ENCODE measurements around the gene MT1E. TPM values are rescaled to one million over a fixed set of nuclear protein-coding genes. Genes with fewer than 3 reads are reported as not detected.
"Not testable (repeated sequence)": the region's sequence is repeated elsewhere in the genome, so short reads cannot be mapped to it uniquely, and the experiment has no call there.

Gene MT1E
- polyA plus RNA-seq, 4 donors = 75.0 to 194 (median 119) TPM

GRCh38 chr16:56672171-56672570 is 46.6 kb downstream of the MT1E start:
- WGBS, 3 donors = 86 to 95% (median 89%) methylated on average over 3 of the region's 3 CpGs
- peaks cover 0 to 49% (median 19%) of the 10 kb centered on the region in 3 donors for H3K27me3 ChIP-seq (ENCODE audit: control insufficient read depth in 3 of 3, insufficient read depth in 3 of 3, low read length in 3 of 3)
- not testable (repeated sequence) for DNase-seq; FAIRE-seq; H3K9me3 ChIP-seq (ENCODE audit: control insufficient read depth in 2 of 2, insufficient read depth in 1 of 2, low read depth in 1 of 2, low read length in 1 of 2); H3K27ac ChIP-seq (ENCODE audit: low read depth in 1 of 3, low read length in 2 of 3); H3K36me3 ChIP-seq (ENCODE audit: control insufficient read depth in 3 of 3, insufficient read depth in 2 of 3, low read depth in 1 of 3, low read length in 3 of 3); H3K4me3 ChIP-seq (ENCODE audit: low read depth in 1 of 3, low read length in 3 of 3)
- H3K4me1 ChIP-seq (ENCODE audit: control insufficient read depth in 3 of 3, insufficient read depth in 2 of 3, low read depth in 1 of 3, low read length in 2 of 3) = peaks cover 0 to 21% (median 0%) of the 10 kb centered on the region in 3 donors

GRCh38 chr16:56672761-56673536 is 47.4 kb downstream of the MT1E start:
- FAIRE-seq = no peak
- H3K27me3 ChIP-seq (ENCODE audit: control insufficient read depth in 3 of 3, insufficient read depth in 3 of 3, low read length in 3 of 3) = peaks cover 0 to 44% (median 19%) of the 10 kb centered on the region in 3 donors

GRCh38 chr16:56673921-56674320 is 48.3 kb downstream of the MT1E start:
- WGBS, 3 donors = 31 to 43% (median 38%) methylated on average over 12 of the region's 12 CpGs
- peaks cover 0 to 3% (median 0%) of the 10 kb centered on the region in 3 donors for H3K36me3 ChIP-seq (ENCODE audit: control insufficient read depth in 3 of 3, insufficient read depth in 2 of 3, low read depth in 1 of 3, low read length in 3 of 3)
- H3K27me3 ChIP-seq (ENCODE audit: control insufficient read depth in 3 of 3, insufficient read depth in 3 of 3, low read length in 3 of 3) = peaks cover 0 to 35% (median 14%) of the 10 kb centered on the region in 3 donors
- no peak overlapping the region for H3K27ac ChIP-seq (ENCODE audit: low read depth in 1 of 3, low read length in 2 of 3)
- no peak overlapping the region for H3K4me3 ChIP-seq (ENCODE audit: low read depth in 1 of 3, low read length in 3 of 3)
- no peaks in the 10 kb centered on the region for H3K9me3 ChIP-seq (ENCODE audit: control insufficient read depth in 2 of 2, insufficient read depth in 1 of 2, low read depth in 1 of 2, low read length in 1 of 2)
- peaks cover 0 to 12% (median 0%) of the 10 kb centered on the region in 3 donors for H3K4me1 ChIP-seq (ENCODE audit: control insufficient read depth in 3 of 3, insufficient read depth in 2 of 3, low read depth in 1 of 3, low read length in 2 of 3)
- DNase-seq = peak; percentile 54 to 59
- FAIRE-seq = no peak

More at GRCh38 chr16:56672761-56673536, 47.4 kb downstream of the MT1E start:
- no peak overlapping the region for H3K4me3 ChIP-seq (ENCODE audit: low read depth in 1 of 3, low read length in 3 of 3)
- DNase-seq = no peak
- no peaks in the 10 kb centered on the region for H3K9me3 ChIP-seq (ENCODE audit: control insufficient read depth in 2 of 2, insufficient read depth in 1 of 2, low read depth in 1 of 2, low read length in 1 of 2)
- 84 to 88% (median 86%) methylated on average over 11 of the region's 11 CpGs for WGBS, 3 donors
- no peak overlapping the region for H3K27ac ChIP-seq (ENCODE audit: low read depth in 1 of 3, low read length in 2 of 3)
- H3K36me3 ChIP-seq (ENCODE audit: control insufficient read depth in 3 of 3, insufficient read depth in 2 of 3, low read depth in 1 of 3, low read length in 3 of 3) = peaks cover 0 to 3% (median 0%) of the 10 kb centered on the region in 3 donors
- H3K4me1 ChIP-seq (ENCODE audit: control insufficient read depth in 3 of 3, insufficient read depth in 2 of 3, low read depth in 1 of 3, low read length in 2 of 3) = peaks cover 0 to 21% (median 0%) of the 10 kb centered on the region in 3 donors

DNA sequence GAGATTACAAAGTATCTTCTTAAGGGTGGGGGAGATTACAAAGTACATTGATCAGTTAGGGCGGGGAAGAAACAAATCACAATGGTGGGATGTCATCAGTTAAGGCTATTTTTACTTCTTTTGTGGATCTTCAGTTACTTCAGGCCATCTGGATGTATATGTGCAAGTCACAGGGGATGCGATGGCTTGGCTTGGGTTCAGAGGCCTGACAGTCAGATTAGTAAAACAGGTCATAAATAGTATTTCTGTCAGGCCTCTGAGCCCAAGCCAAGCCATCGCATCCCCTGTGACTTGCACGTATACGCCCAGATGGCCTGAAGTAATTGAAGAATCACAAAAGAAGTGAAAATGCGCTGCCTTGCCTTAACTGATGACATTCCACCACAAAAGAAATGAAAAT is 49.0 kb downstream of the MT1E start:
- 88 to 93% (median 89%) methylated on average over 6 of the region's 6 CpGs for WGBS, 3 donors
- not testable (repeated sequence) for DNase-seq; H3K9me3 ChIP-seq (ENCODE audit: control insufficient read depth in 2 of 2, insufficient read depth in 1 of 2, low read depth in 1 of 2, low read length in 1 of 2); H3K27ac ChIP-seq (ENCODE audit: low read depth in 1 of 3, low read length in 2 of 3); H3K4me1 ChIP-seq (ENCODE audit: control insufficient read depth in 3 of 3, insufficient read depth in 2 of 3, low read depth in 1 of 3, low read length in 2 of 3); H3K36me3 ChIP-seq (ENCODE audit: control insufficient read depth in 3 of 3, insufficient read depth in 2 of 3, low read depth in 1 of 3, low read length in 3 of 3); H3K4me3 ChIP-seq (ENCODE audit: low read depth in 1 of 3, low read length in 3 of 3); FAIRE-seq
- H3K27me3 ChIP-seq (ENCODE audit: control insufficient read depth in 3 of 3, insufficient read depth in 3 of 3, low read length in 3 of 3) = peaks cover 0 to 28% (median 10%) of the 10 kb centered on the region in 3 donors

DNA sequence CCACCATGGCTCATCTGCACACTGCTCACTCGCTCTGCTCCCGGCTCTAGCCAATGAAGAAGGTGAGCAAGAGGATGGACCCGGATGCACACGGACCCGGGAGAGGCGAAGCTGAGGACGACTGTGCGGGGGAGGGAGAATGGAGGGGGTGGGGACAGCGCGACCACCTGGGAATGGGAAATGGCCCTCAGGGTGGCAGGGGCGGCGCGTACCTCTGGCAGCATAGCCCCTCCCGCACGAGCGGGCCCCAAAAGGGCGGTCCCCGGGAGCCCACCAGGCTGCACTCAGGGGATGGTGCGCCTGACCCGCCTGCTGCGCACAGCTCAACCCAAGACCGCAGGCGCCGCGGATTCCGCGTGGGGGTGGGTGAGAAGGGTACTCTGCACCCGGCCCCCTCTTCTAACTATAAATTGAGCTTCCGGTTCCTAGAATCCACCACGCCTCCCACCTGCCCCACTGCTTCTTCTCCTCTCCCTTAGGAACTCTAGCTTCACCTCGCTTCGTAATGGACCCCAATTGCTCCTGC is 50.2 kb downstream of the MT1E start:
- no peaks in the 10 kb centered on the region for H3K4me1 ChIP-seq (ENCODE audit: control insufficient read depth in 3 of 3, insufficient read depth in 2 of 3, low read depth in 1 of 3, low read length in 2 of 3)
- no peaks in the 10 kb centered on the region for H3K9me3 ChIP-seq (ENCODE audit: control insufficient read depth in 2 of 2, insufficient read depth in 1 of 2, low read depth in 1 of 2, low read length in 1 of 2)
- 3 to 10% (median 4%) methylated on average over 24 to 32 of the region's 32 CpGs for WGBS, 3 donors
- DNase-seq (peak; percentile 35 to 60), FAIRE-seq (no peak)
- H3K27ac ChIP-seq (ENCODE audit: low read depth in 1 of 3, low read length in 2 of 3) = no peak overlapping the region
- peak overlapping the region in 2 of 3 donors; percentile 39 to 45 for H3K4me3 ChIP-seq (ENCODE audit: low read depth in 1 of 3, low read length in 3 of 3)
- H3K36me3 ChIP-seq (ENCODE audit: control insufficient read depth in 3 of 3, insufficient read depth in 2 of 3, low read depth in 1 of 3, low read length in 3 of 3) = peaks cover 0 to 1% (median 0%) of the 10 kb centered on the region in 3 donors
- peaks cover 0 to 17% (median under 1%) of the 10 kb centered on the region in 3 donors for H3K27me3 ChIP-seq (ENCODE audit: control insufficient read depth in 3 of 3, insufficient read depth in 3 of 3, low read length in 3 of 3)

Other genes with a start within 250 kb of the MT1E start
- gene AMFR, start 200.2 kb upstream of the MT1E start, polyA plus RNA-seq = 10 to 100 TPM; 55.9 to 75.1 (median 64.8) TPM
- 10 to 100 TPM; 27.5 to 92.4 (median 51.0) TPM for gene NUDT21, start 174.4 kb upstream of the MT1E start, polyA plus RNA-seq
- 10 to 100 TPM in 2 of 4 donors, 1 to 10 TPM in 2; 5.9 to 30.2 (median 12.0) TPM for gene OGFOD1, start 174.2 kb upstream of the MT1E start, polyA plus RNA-seq
- gene BBS2, start 105.8 kb upstream of the MT1E start, polyA plus RNA-seq = 10 to 100 TPM; 14.3 to 32.1 (median 20.0) TPM
- not detected for gene MT4, start 60.7 kb upstream of the MT1E start, polyA plus RNA-seq
- gene MT3, start 36.3 kb upstream of the MT1E start, polyA plus RNA-seq = 1 to 10 TPM in 1 of 4 donors, under 1 TPM in 1, not detected in 2; 0.72 to 5.4 TPM
- gene MT2A, start 17.2 kb upstream of the MT1E start, polyA plus RNA-seq = 100 to 1,000 TPM; 133 to 464 (median 194) TPM
- 100 to 1,000 TPM in 1 of 4 donors, 10 to 100 TPM in 1, 1 to 10 TPM in 2; 3.5 to 106 (median 8.6) TPM for gene MT1M, start 6.9 kb downstream of the MT1E start, polyA plus RNA-seq
- gene MT1A, start 12.9 kb downstream of the MT1E start, polyA plus RNA-seq = 100 to 1,000 TPM in 1 of 4 donors, 10 to 100 TPM in 2, 1 to 10 TPM in 1; 1.3 to 240 (median 21.3) TPM
- gene MT1B, start 26.1 kb downstream of the MT1E start, polyA plus RNA-seq = not detected
- 100 to 1,000 TPM in 1 of 4 donors, 10 to 100 TPM in 3; 13.4 to 189 (median 29.1) TPM for gene MT1F, start 32.2 kb downstream of the MT1E start, polyA plus RNA-seq
- 1,000 to 10,000 TPM in 1 of 4 donors, 100 to 1,000 TPM in 3; 193 to 1,801 (median 342) TPM for gene MT1G, start 42.3 kb downstream of the MT1E start, polyA plus RNA-seq
- 100 to 1,000 TPM in 1 of 4 donors, 10 to 100 TPM in 2, 1 to 10 TPM in 1; 3.6 to 930 (median 62.8) TPM for gene MT1H, start 44.0 kb downstream of the MT1E start, polyA plus RNA-seq
- 100 to 1,000 TPM in 3 of 4 donors, 10 to 100 TPM in 1; 93.7 to 776 (median 195) TPM for gene MT1X, start 56.7 kb downstream of the MT1E start, polyA plus RNA-seq
- 10 to 100 TPM; 14.1 to 32.1 (median 22.3) TPM for gene NUP93, start 104.3 kb downstream of the MT1E start, polyA plus RNA-seq
- under 1 TPM in 2 of 4 donors, not detected in 2; 0.04 TPM for gene SLC12A3, start 239.4 kb downstream of the MT1E start, polyA plus RNA-seq

All from small intestine (tissue), 7 donors.